ENCODE data around the gene ZNF366.

ZNF366 gene

GRCh38 chr5:72550595-72550994 lies 43.4 kb upstream of the ZNF366 start:
- CTCF ChIA-PET = interaction anchor here (0.6 to 0.7 kb wide), 4 partner anchors 9 to 480 kb away, joined by 3 to 4 read pairs (median 3); no protein-coding TSS in a partner anchor
- TF ChIP-seq CTCF (conservative IDR thresholded peaks at IDR 0.05; ENCODE audit: low read depth) = no peak
- no peak for DNase-seq (ENCODE audit: low spot score)
- no peak overlapping the region for H3K27ac ChIP-seq
- POLR2A ChIA-PET (ENCODE audit: low non-redundant PET) = interaction anchor here (0.8 kb wide), 1 partner anchor 616 kb away, joined by 3 read pairs; no protein-coding TSS in a partner anchor

- TF ChIP-seq CTCF (conservative IDR thresholded peaks at IDR 0.05; ENCODE audit: low read depth) = no peak
- DNase-seq (ENCODE audit: low spot score) = no peak
- POLR2A ChIA-PET (ENCODE audit: low non-redundant PET) = no interaction called here
- CTCF ChIA-PET = interaction anchor here (0.7 kb wide), 1 partner anchor 1249 kb away, joined by 3 read pairs; no protein-coding TSS in a partner anchor
- H3K27ac ChIP-seq = no peak overlapping the region
These were observed 36.6 kb upstream of the ZNF366 start for GRCh38 chr5:72543811-72544210.

- H3K27ac ChIP-seq = no peak overlapping the region
- ChIA-PET CTCF (interaction anchor here (0.7 kb wide), 1 partner anchor 1249 kb away, joined by 3 read pairs; no protein-coding TSS in a partner anchor), POLR2A (ENCODE audit: low non-redundant PET) (no interaction called here)
- no peak for TF ChIP-seq CTCF (conservative IDR thresholded peaks at IDR 0.05; ENCODE audit: low read depth)
- DNase-seq (ENCODE audit: low spot score) = no peak
These were observed 36.2 kb upstream of the ZNF366 start for GRCh38 chr5:72543365-72543764.

- POLR2A ChIA-PET (ENCODE audit: low non-redundant PET) = no interaction called here
- CTCF ChIA-PET = interaction anchor here (0.5 to 1.2 kb wide), 2 partner anchors 29 to 68 kb away, joined by 3 to 6 read pairs; no protein-coding TSS in a partner anchor
- no peak for TF ChIP-seq CTCF (conservative IDR thresholded peaks at IDR 0.05; ENCODE audit: low read depth)
- DNase-seq (ENCODE audit: low spot score) = no peak
- no peak overlapping the region for H3K27ac ChIP-seq
These were observed 35.5 kb upstream of the ZNF366 start for GRCh38 chr5:72542695-72543094.

GRCh38 chr5:72541501-72542225 lies 34.5 kb upstream of the ZNF366 start:
- no peak overlapping the region for H3K27ac ChIP-seq
- ChIA-PET CTCF (interaction anchor here (0.6 to 1.2 kb wide), 6 partner anchors 8 to 1027 kb away, joined by 3 to 4 read pairs (median 3); no protein-coding TSS in a partner anchor), POLR2A (ENCODE audit: low non-redundant PET) (no interaction called here)
- no peak for TF ChIP-seq CTCF (conservative IDR thresholded peaks at IDR 0.05; ENCODE audit: low read depth)
- no peak for DNase-seq (ENCODE audit: low spot score)

- no peak for TF ChIP-seq CTCF (conservative IDR thresholded peaks at IDR 0.05; ENCODE audit: low read depth)
- CTCF ChIA-PET = interaction anchor here (0.6 to 0.7 kb wide), 4 partner anchors 9 to 1026 kb away, joined by 3 to 4 read pairs (median 3); no protein-coding TSS in a partner anchor
- H3K27ac ChIP-seq = no peak overlapping the region
- POLR2A ChIA-PET (ENCODE audit: low non-redundant PET) = no interaction called here
- DNase-seq (ENCODE audit: low spot score) = no peak
These were observed 33.7 kb upstream of the ZNF366 start for GRCh38 chr5:72540759-72541438.

Measured in RWPE1 (cell line).